ENCODE results near the gene RAB11FIP4. TPM values are rescaled to one million over a fixed set of nuclear protein-coding genes. Genes with fewer than 3 reads are reported as not detected.

Gene RAB11FIP4
- total and polyA plus RNA-seq, 2 of the 8 experiments (the other 6 are each of a cell fraction or from before 2014, with no cell fraction given) = 21.7 to 53.2 TPM

DNA sequence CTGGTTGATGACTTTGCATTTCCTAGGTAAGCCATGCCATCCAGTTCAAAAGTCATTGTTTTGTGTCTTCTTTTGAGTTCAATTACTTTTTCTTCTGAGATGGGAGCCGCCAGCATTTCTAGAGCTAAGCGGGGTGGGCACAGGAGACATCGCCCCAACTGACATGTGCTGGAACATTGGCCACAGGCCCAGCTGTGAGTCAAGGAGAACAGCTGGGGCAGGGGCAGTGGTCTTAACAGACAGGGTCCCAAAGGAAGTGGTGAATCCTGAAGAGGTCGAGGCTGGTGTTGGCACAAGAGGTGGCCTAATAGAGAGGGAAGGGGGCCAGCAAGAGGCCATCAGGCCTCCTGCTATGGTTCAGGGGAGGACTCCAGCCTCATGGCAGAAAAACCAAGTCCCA is 17.1 kb downstream of the RAB11FIP4 start (continued):
- TF ChIP-seq SAP30 (IDR thresholded peaks at IDR 0.05; ENCODE audit: insufficient read depth, insufficient replicate concordance, low read length) (no peak), RXRA (IDR thresholded peaks at IDR 0.05; ENCODE audit: insufficient read depth, low read depth, low read length) (no peak), MAX (IDR thresholded peaks at IDR 0.05) (no peak), RNF2 (IDR thresholded peaks at IDR 0.05; ENCODE audit: borderline replicate concordance, low read depth, low read length, missing control alignments, poor library complexity, severe bottlenecking) (no peak), CHD2 (IDR thresholded peaks at IDR 0.05; ENCODE audit: low read length) (no peak)
- TF ChIP-seq, protein P1, sequence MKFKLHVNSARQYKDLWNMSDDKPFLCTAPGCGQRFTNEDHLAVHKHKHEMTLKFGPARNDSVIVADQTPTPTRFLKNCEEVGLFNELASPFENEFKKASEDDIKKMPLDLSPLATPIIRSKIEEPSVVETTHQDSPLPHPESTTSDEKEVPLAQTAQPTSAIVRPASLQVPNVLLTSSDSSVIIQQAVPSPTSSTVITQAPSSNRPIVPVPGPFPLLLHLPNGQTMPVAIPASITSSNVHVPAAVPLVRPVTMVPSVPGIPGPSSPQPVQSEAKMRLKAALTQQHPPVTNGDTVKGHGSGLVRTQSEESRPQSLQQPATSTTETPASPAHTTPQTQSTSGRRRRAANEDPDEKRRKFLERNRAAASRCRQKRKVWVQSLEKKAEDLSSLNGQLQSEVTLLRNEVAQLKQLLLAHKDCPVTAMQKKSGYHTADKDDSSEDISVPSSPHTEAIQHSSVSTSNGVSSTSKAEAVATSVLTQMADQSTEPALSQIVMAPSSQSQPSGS (IDR thresholded peaks at IDR 0.05; ENCODE audit: low read length) = no peak
